MM.1S (cell line): ENCODE data around the gene KIAA1671.

Experiments used
- DNase-seq: peaks from one replicate; pipeline ENCODE4 v3.0.0-alpha.2; 2015
- H2AFZ ChIP-seq: fragments of 300-600 bp; sonication (generic); 2 replicates; pipeline ENCODE4 v1.6.0; 2016; ENCODE audit warnings: antibody characterized with exemption, low read length
- H3F3A ChIP-seq: fragments of 300-600 bp; sonication (generic); 2 replicates; pipeline ENCODE4 v1.6.1; 2016; ENCODE audit warnings: mild to moderate bottlenecking, antibody characterized with exemption, low read length, moderate library complexity, mixed read lengths; ENCODE audit not compliant: insufficient read depth
- H3K27ac ChIP-seq: fragments of 300-600 bp; sonication (generic); 2 replicates; pipeline ENCODE4 v1.5.1; 2016; ENCODE audit warnings: mild to moderate bottlenecking, low read length
- H3K27me3 ChIP-seq: fragments of 300-600 bp; sonication (generic); replicated peaks from 2 replicates; pipeline ENCODE4 v1.6.0; 2016; ENCODE audit warnings: low read length; ENCODE audit not compliant: insufficient read depth
- H3K36me3 ChIP-seq: fragments of 300-600 bp; sonication (generic); replicated peaks from 2 replicates; pipeline ENCODE4 v1.6.1; 2016; ENCODE audit warnings: mild to moderate bottlenecking, low read length, mixed read lengths; ENCODE audit not compliant: insufficient read depth
- H3K4me1 ChIP-seq: fragments of 300-600 bp; sonication (generic); 2 replicates; pipeline ENCODE4 v1.6.1; 2016; ENCODE audit warnings: low read length, mixed read lengths
- H3K4me2 ChIP-seq: fragments of 300-600 bp; sonication (generic); 2 replicates; pipeline ENCODE4 v1.6.0; 2016; ENCODE audit warnings: low read depth, low read length
- H3K4me3 ChIP-seq: fragments of 300-600 bp; sonication (generic); 2 replicates; pipeline ENCODE4 v1.5.1; 2016; ENCODE audit warnings: low read length, mixed read lengths
- H3K79me2 ChIP-seq: fragments of 300-600 bp; sonication (generic); 2 replicates; pipeline ENCODE4 v1.6.1; 2016; ENCODE audit warnings: mixed run types, low read length, mixed read lengths
- H3K9ac ChIP-seq: fragments of 300-600 bp; sonication (generic); 2 replicates; pipeline ENCODE4 v1.6.1; 2016; ENCODE audit warnings: low read length, mixed read lengths
- H3K9me2 ChIP-seq: fragments of 300-600 bp; sonication (generic); replicated peaks from 2 replicates; pipeline ENCODE4 v1.6.1; 2016; ENCODE audit warnings: mild to moderate bottlenecking, low read length, mixed read lengths; ENCODE audit not compliant: insufficient read depth
- H3K9me3 ChIP-seq: fragments of 300-600 bp; sonication (generic); replicated peaks from 2 replicates; pipeline ENCODE4 v1.6.1; 2016; ENCODE audit warnings: mild to moderate bottlenecking, low read length, mixed read lengths; ENCODE audit not compliant: insufficient read depth
- H4K20me1 ChIP-seq: fragments of 300-600 bp; sonication (generic); 2 replicates; pipeline ENCODE4 v1.6.1; 2016; ENCODE audit warnings: mild to moderate bottlenecking, low read length, moderate library complexity, mixed read lengths; ENCODE audit not compliant: insufficient read depth
- CTCF ChIP-seq: fragments of 300-600 bp; sonication (generic); IDR thresholded peaks from 2 replicates; pipeline ENCODE4 v1.5.1; 2016; ENCODE audit warnings: antibody characterized with exemption, low read length, mixed read lengths
- EZH2 ChIP-seq: fragments of 300-600 bp; sonication (generic); optimal IDR thresholded peaks from 2 replicates; pipeline ENCODE3; 2017; ENCODE audit warnings: low read depth, mild to moderate bottlenecking, antibody characterized with exemption, low read length, mixed read lengths
- EZH2phosphoT487 ChIP-seq: fragments of 300-600 bp; sonication (generic); IDR thresholded peaks from 2 replicates; pipeline ENCODE4 v1.6.1; 2018; ENCODE audit warnings: antibody characterized with exemption, low read length

The KIAA1671 gene

GRCh38 chr22:24938741-24939341 is 13.7 kb upstream of the KIAA1671 start:
- no peaks in the 10 kb centered on the region for H3F3A ChIP-seq
- no peaks in the 10 kb centered on the region for H3K36me3 ChIP-seq
- TF ChIP-seq EZH2phosphoT487 (no peak), CTCF (peak; percentile 75)
- H4K20me1 ChIP-seq: no peaks in the 10 kb centered on the region
- DNase-seq: peak; percentile 70
- peaks cover 21% of the 10 kb centered on the region; the same call in 1 of the 2 replicates for H3K27me3 ChIP-seq
- no peak overlapping the region for H3K27ac ChIP-seq
- no peak overlapping the region for H3K4me3 ChIP-seq
- no peaks in the 10 kb centered on the region for H3K9me2 ChIP-seq
- H3K4me2 ChIP-seq: peak overlapping the region; percentile 8; the same call in 1 of the 2 replicates
- H3K9me3 ChIP-seq: no peaks in the 10 kb centered on the region
- H3K9ac ChIP-seq: no peak overlapping the region
- H3K79me2 ChIP-seq: no peaks in the 10 kb centered on the region
- no peak overlapping the region for H2AFZ ChIP-seq
- peaks cover 17% of the 10 kb centered on the region for H3K4me1 ChIP-seq

GRCh38 chr22:24942301-24942700 is 10.2 kb upstream of the KIAA1671 start:
- no peaks in the 10 kb centered on the region; the same call in 1 of the 2 replicates for H3K27me3 ChIP-seq
- no peaks in the 10 kb centered on the region for H3K9me3 ChIP-seq
- no peaks in the 10 kb centered on the region for H3K79me2 ChIP-seq
- H3F3A ChIP-seq: no peaks in the 10 kb centered on the region
- no peaks in the 10 kb centered on the region for H3K36me3 ChIP-seq
- no peak overlapping the region for H3K4me2 ChIP-seq
- H3K4me1 ChIP-seq: peaks cover 18% of the 10 kb centered on the region
- TF ChIP-seq EZH2phosphoT487 (no peak), CTCF (no peak), EZH2 (no peak)
- no peak overlapping the region for H3K4me3 ChIP-seq
- no peaks in the 10 kb centered on the region for H4K20me1 ChIP-seq
- no peak for DNase-seq
- no peaks in the 10 kb centered on the region for H3K9me2 ChIP-seq
- H3K27ac ChIP-seq: peak overlapping the region; percentile 32; the same call in 1 of the 2 replicates
- H3K9ac ChIP-seq: no peak overlapping the region
- H2AFZ ChIP-seq: no peak overlapping the region

- no peak for DNase-seq
Observed at GRCh38 chr22:24944217-24944937, 8.1 kb upstream of the KIAA1671 start.

More at GRCh38 chr22:24944217-24944937, 8.1 kb upstream of the KIAA1671 start:
- Histone ChIP-seq H3K4me1 (peaks cover 18% of the 10 kb centered on the region), H3K9me2 (no peaks in the 10 kb centered on the region), H3F3A (no peaks in the 10 kb centered on the region), H3K36me3 (no peaks in the 10 kb centered on the region), H3K27ac (no peak overlapping the region), H3K79me2 (no peaks in the 10 kb centered on the region), H3K9ac (no peak overlapping the region), H3K27me3 (no peaks in the 10 kb centered on the region; the same call in 1 of the 2 replicates), H3K4me3 (no peak overlapping the region), H4K20me1 (no peaks in the 10 kb centered on the region), H3K4me2 (no peak overlapping the region), H3K9me3 (no peaks in the 10 kb centered on the region), H2AFZ (no peak overlapping the region)
- no peak for TF ChIP-seq CTCF
